Measurements from ENCODE around the gene C4orf50. TPM values are rescaled to one million over a fixed set of nuclear protein-coding genes. Genes with fewer than 3 reads are reported as not detected.
"Not testable (repeated sequence)": the region's sequence is repeated elsewhere in the genome, so short reads cannot be mapped to it uniquely, and the experiment has no call there.

C4orf50 gene
- total RNA-seq, 3 donors from 2014 or later: 0.07 to 0.73 (median 0.09) TPM

DNA sequence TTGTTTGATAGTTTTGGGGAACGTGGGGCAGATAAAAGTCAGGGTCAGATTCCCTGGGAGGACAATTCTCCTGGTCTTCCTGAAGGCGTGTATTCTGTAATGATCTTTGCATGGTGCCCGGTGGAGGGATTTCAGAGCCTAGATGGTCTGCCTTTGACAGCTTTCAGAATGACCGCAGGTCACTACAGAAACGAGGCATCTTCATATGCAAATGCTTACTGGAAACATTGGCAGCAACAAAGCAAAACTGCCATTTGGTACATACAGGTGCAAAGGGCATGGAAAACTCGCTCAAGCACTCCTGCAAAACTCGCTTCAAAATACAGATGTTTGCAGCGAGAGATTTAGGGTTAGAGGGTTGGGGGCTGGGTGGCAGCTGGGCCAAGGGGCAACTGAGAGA lies 8.8 kb downstream of the C4orf50 start:
- no peaks in the 10 kb centered on the region for H3K36me3 ChIP-seq (ENCODE audit: low read depth)
- H3K4me3 ChIP-seq: no peak overlapping the region
- TF ChIP-seq, protein P1, sequence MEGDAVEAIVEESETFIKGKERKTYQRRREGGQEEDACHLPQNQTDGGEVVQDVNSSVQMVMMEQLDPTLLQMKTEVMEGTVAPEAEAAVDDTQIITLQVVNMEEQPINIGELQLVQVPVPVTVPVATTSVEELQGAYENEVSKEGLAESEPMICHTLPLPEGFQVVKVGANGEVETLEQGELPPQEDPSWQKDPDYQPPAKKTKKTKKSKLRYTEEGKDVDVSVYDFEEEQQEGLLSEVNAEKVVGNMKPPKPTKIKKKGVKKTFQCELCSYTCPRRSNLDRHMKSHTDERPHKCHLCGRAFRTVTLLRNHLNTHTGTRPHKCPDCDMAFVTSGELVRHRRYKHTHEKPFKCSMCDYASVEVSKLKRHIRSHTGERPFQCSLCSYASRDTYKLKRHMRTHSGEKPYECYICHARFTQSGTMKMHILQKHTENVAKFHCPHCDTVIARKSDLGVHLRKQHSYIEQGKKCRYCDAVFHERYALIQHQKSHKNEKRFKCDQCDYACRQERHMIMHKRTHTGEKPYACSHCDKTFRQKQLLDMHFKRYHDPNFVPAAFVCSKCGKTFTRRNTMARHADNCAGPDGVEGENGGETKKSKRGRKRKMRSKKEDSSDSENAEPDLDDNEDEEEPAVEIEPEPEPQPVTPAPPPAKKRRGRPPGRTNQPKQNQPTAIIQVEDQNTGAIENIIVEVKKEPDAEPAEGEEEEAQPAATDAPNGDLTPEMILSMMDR (IDR thresholded peaks at IDR 0.05): no peak
- no peak for ATAC-seq
- H3K9me3 ChIP-seq: no peaks in the 10 kb centered on the region
- intact Hi-C loops (cut with DNase I, micrococcal nuclease): no loop called here
- no peak for DNase-seq
- H3K4me1 ChIP-seq (ENCODE audit: low read depth): no peaks in the 10 kb centered on the region

DNA sequence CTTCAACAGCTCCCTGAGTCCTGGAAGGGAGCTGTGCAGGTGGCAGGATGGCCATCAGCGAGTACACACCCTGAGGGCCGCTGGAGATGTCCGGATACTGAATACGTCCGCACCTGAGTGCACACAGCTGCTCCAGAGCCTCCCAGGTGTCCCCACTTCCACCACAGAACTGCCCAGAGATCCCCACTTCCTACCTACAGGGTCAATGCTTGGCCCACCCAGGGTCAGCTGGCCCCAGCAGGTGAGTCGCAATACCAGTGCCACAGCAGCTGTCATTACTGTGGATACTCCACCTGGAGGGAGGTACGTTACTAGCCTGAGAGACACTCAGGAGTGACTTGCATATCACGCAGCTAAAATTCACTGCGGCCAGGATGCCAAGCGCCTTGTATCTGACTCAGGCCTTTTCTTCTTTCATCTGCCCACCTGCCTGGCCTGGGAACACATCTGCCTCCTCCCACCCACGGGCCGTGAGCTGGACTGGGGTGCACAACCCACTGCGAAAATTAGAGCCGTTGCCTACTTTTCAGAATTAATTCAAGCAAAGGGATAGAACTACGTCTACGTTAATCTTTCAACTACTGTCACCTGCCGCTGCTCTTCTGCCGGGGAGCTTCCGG lies 9.4 kb downstream of the C4orf50 start:
- DNase-seq: no peak
- Histone ChIP-seq H3K9me3 (no peaks in the 10 kb centered on the region), H3K4me3 (no peak overlapping the region), H3K4me1 (ENCODE audit: low read depth) (no peaks in the 10 kb centered on the region), H3K36me3 (ENCODE audit: low read depth) (no peaks in the 10 kb centered on the region)
- no peak for ATAC-seq
- TF ChIP-seq, protein P1 (IDR thresholded peaks at IDR 0.05): no peak
- intact Hi-C loops (cut with DNase I, micrococcal nuclease): no loop called here

DNA sequence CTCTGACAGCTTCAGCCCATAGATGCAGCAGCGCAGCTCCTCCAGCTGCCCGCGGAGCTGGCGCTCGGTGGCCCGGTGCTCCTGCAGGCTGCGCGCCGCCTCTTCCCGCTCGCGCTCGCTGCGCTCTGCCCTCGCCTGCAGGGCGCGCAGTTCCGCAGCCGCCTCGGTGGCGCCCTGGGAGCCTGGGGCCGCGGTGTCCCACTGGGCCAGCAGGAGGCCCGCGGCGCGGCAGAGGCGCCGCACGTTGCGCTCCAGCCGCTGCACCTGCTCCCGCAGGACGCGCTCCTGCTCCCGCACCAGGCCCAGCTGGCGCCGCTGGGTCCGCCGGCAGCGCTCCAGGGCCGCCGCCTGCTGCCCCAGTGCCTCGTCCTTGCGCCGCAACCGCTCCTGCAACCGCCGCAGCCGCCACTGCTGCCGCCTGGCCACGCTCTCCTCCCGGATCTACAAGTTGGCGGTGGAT lies 10.1 kb downstream of the C4orf50 start:
- ATAC-seq (no peak), DNase-seq (no peak)
- Histone ChIP-seq H3K4me3 (no peak overlapping the region), H3K9me3 (no peaks in the 10 kb centered on the region), H3K36me3 (ENCODE audit: low read depth) (no peaks in the 10 kb centered on the region), H3K4me1 (ENCODE audit: low read depth) (no peaks in the 10 kb centered on the region)
- TF ChIP-seq, protein P1 (IDR thresholded peaks at IDR 0.05): no peak
- intact Hi-C loops (cut with DNase I, micrococcal nuclease): no loop called here

DNA sequence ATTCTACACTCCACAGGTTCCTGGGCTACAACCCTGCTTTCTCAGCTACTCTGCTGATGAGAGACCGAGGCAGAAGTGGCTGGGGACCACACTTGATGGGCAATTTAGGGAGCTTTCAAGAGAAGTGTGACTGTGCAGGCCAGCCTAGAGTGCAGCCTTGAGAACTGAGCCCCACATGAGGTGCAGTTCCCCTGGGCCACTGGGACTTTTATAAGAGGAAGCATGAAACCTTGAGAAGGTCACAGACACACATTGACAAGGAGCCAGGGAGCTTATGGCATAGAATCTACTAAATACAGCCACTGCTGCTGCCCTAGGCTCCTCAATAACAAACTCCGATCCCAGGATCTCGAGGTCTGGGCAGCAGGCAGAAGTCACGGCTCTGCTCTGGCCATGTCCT lies 13.1 kb downstream of the C4orf50 start:
- TF ChIP-seq, protein P1 (IDR thresholded peaks at IDR 0.05): no peak
- intact Hi-C loops (cut with DNase I, micrococcal nuclease): no loop called here
- no peak for DNase-seq
- Histone ChIP-seq H3K4me3 (no peak overlapping the region), H3K9me3 (no peaks in the 10 kb centered on the region), H3K4me1 (ENCODE audit: low read depth) (no peaks in the 10 kb centered on the region), H3K36me3 (ENCODE audit: low read depth) (no peaks in the 10 kb centered on the region)
- ATAC-seq: no peak

DNA sequence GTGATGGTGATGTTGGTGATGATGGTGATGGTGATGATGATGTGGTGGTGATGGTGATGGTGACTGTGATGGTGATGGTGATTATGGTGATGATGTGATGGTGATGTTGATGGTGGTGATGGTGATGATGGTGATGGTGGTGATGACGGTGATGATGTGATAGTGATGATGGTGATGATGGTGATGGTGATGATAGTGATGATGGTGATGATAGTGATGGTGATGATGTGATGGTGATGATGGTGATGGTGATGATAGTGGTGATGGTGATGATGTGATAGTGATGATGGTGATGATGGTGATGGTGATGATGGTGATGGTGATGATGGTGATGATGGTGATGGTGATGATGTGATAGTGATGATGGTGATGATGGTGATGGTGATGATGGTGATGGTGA lies 14.7 kb downstream of the C4orf50 start:
- H3K9me3 ChIP-seq; DNase-seq; intact Hi-C loops (cut with DNase I, micrococcal nuclease); H3K4me3 ChIP-seq; H3K36me3 ChIP-seq (ENCODE audit: low read depth); ATAC-seq; H3K4me1 ChIP-seq (ENCODE audit: low read depth): not testable (repeated sequence)

DNA sequence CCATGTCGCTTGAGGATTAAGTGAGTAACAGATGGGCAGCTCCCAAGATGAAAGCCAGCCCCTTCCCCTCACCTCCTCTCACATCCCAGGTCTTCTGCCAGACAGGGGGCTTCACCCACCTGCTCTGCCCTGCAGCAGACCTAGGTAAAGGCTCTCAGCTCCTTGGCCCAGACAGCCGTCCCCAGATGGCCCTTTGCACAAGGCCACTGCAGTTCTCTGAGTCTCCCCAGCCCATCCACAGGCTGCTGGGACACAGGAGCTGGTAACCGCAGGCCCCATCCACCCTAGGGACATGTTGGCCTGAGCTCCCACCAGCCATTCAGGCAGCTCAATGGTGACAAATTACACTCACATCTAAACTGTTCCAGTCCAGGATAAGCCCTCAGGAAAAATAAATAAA lies 15.3 kb downstream of the C4orf50 start:
- TF ChIP-seq, protein P1 (IDR thresholded peaks at IDR 0.05): no peak
- DNase-seq: no peak
- no peaks in the 10 kb centered on the region for H3K36me3 ChIP-seq (ENCODE audit: low read depth)
- no peak for ATAC-seq
- intact Hi-C loops (cut with DNase I, micrococcal nuclease): no loop called here
- H3K4me3 ChIP-seq: no peak overlapping the region
- H3K4me1 ChIP-seq (ENCODE audit: low read depth): no peaks in the 10 kb centered on the region
- no peaks in the 10 kb centered on the region for H3K9me3 ChIP-seq
